Measurements from ENCODE around the gene ZC3H12A. TPM values are rescaled to one million over a fixed set of nuclear protein-coding genes. Genes with fewer than 3 reads are reported as not detected.

ZC3H12A gene
- total and polyA plus RNA-seq, 8 donors, result 8.4 to 89.3 (median 29.0) TPM

DNA sequence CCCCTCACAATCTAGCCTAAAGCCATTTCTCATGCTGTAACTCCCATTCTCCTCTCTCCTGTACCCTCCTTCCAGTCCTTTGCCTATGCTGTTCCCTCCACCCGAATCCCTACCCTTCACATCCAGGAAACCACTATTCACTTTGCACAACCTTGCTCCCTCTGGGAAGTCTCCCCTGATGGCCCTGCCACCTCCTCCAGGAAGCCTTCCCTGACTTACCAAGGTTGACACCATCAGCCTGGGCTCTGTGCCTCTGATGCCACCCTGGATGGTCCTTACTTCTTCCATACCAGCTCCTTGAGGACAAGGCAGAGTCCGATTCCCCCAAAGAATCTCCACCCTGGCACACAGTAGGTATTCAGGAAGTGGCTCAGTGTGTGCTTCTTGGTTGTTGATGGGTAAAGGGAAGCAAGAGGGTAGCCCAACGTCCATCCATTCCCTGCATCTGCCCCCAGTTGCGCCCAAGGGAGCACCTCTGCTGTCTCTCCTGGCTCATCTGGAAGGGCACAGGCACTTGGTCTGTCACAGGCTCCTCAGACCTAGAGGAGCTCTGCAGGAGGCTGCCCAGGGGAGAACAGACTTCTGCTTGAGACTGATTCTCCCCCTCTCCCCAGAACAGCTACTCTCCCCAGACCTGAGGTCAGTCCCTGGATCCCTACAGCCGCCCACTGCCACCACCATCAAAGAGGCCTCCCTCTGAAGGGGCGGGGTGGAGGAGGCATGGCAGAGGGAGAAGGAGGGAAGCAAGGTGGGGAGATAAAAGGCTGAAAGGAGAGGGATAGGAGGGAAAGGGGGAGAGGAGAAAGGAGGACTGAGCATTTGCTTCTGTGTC is 36.1 kb upstream of the ZC3H12A start:
- WGBS, 5 donors, result 56 to 73% (median 60%) methylated on average over 5 to 6 of the region's 6 CpGs
- no peaks in the 10 kb centered on the region for H3K36me3 ChIP-seq
- no peak for DNase-seq
- H3K9me3 ChIP-seq, result no peaks in the 10 kb centered on the region
- intact Hi-C loops (cut with DNase I; ENCODE audit: low total_unique reads), result loop anchor here (10.0 kb wide), 1 partner anchor 863 kb away; no protein-coding TSS in a partner anchor
- no peaks in the 10 kb centered on the region for H3K4me1 ChIP-seq
- no peak overlapping the region for H3K4me3 ChIP-seq
- no peak for TF ChIP-seq POLR2A (IDR thresholded peaks at IDR 0.05)
- no peak for TF ChIP-seq CTCF (IDR thresholded peaks at IDR 0.05)
- TF ChIP-seq EP300 (IDR thresholded peaks at IDR 0.05), result no peak
- TF ChIP-seq POLR2AphosphoS5 (IDR thresholded peaks at IDR 0.05), result no peak
- H3K27me3 ChIP-seq, result peaks cover 2 to 77% (median 6%) of the 10 kb centered on the region in 3 donors
- H3K27ac ChIP-seq, result no peak overlapping the region

DNA sequence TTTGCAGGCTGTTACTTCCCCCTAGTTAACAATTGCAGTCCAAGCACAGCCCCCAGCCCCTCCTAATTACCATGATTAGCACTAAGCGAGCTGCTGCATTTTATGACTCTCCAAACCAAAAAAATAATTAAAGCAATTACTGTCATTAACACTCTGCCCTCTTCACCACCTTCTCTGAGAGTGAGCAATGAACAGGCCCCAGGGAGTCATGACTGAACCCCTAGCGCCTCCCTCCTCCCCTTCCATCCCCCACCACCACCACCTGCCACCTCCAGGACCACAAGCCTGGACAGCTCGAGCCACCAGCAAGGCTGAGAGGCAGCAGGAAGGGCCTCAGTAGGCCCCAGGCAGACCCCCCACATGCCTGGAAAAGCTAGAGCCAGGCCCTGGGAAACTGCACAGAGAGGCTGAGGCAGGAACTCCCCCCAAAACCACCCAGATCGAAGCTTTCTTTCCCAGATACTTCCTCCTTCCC is 35.5 kb upstream of the ZC3H12A start:
- H3K27ac ChIP-seq, result no peak overlapping the region
- peaks cover 2 to 77% (median 6%) of the 10 kb centered on the region in 3 donors for H3K27me3 ChIP-seq
- H3K36me3 ChIP-seq, result no peaks in the 10 kb centered on the region
- H3K9me3 ChIP-seq, result no peaks in the 10 kb centered on the region
- no peaks in the 10 kb centered on the region for H3K4me1 ChIP-seq
- no peak for DNase-seq
- WGBS, 5 donors, result 37 to 51% (median 44%) methylated on average over 4 of the region's 4 CpGs
- no peak overlapping the region for H3K4me3 ChIP-seq
- intact Hi-C loops (cut with DNase I; ENCODE audit: low total_unique reads), result loop anchor here (10.0 kb wide), 1 partner anchor 864 kb away; no protein-coding TSS in a partner anchor
- TF ChIP-seq EP300 (IDR thresholded peaks at IDR 0.05) (no peak), CTCF (IDR thresholded peaks at IDR 0.05) (no peak), POLR2AphosphoS5 (IDR thresholded peaks at IDR 0.05) (no peak), POLR2A (IDR thresholded peaks at IDR 0.05) (no peak)

DNA sequence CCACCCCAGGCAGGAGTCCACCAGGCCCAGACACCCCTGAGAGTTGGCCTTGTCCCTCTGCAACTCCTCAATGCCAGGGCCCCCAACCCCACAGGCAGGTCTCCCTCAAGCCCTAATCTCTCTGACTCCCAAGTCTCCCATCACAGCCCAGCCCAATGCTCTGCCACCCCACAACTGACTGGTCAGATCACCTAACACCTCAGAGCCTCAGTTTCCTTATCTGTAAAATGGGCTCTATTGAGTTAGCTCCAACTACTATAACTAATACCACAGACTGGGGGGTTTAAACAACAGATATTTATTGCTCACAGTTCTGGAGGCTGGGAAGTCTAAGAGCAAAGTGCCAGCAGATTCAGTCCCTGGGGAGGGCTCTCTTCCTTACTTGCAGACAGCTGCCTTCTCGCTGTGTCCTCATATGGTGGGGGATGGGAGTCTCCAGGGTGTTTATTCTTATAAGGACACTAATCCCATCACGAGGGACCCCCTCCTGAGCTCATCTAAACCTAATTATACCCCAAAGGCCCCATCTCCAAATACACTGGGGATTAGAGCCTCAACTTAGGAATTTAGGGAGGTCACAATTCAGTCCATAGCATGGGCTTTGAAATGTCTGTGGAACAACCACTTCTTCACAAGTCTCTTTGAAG is 34.9 kb upstream of the ZC3H12A start:
- Histone ChIP-seq H3K4me1 (no peaks in the 10 kb centered on the region), H3K4me3 (no peak overlapping the region), H3K27me3 (peaks cover 2 to 71% (median 6%) of the 10 kb centered on the region in 3 donors), H3K9me3 (no peaks in the 10 kb centered on the region), H3K36me3 (no peaks in the 10 kb centered on the region), H3K27ac (no peak overlapping the region)
- DNase-seq, result no peak
- 36 to 51% (median 44%) methylated on average over 2 of the region's 2 CpGs for WGBS, 5 donors
- no peak for TF ChIP-seq EP300 (IDR thresholded peaks at IDR 0.05)
- no peak for TF ChIP-seq POLR2AphosphoS5 (IDR thresholded peaks at IDR 0.05)
- no peak for TF ChIP-seq POLR2A (IDR thresholded peaks at IDR 0.05)
- no peak for TF ChIP-seq CTCF (IDR thresholded peaks at IDR 0.05)
- intact Hi-C loops (cut with DNase I; ENCODE audit: low total_unique reads), result loop anchor here (10.0 kb wide), 1 partner anchor 865 kb away; no protein-coding TSS in a partner anchor

- DNase-seq, result no peak
- intact Hi-C loops (cut with DNase I; ENCODE audit: low total_unique reads), result no loop called here
- no peaks in the 10 kb centered on the region for H3K9me3 ChIP-seq
- 73 to 78% (median 77%) methylated on average over 10 of the region's 10 CpGs for WGBS, 5 donors
- no peak overlapping the region for H3K4me3 ChIP-seq
- no peak for TF ChIP-seq EP300 (IDR thresholded peaks at IDR 0.05)
- no peak for TF ChIP-seq POLR2A (IDR thresholded peaks at IDR 0.05)
- TF ChIP-seq POLR2AphosphoS5 (IDR thresholded peaks at IDR 0.05), result no peak
- no peak for TF ChIP-seq CTCF (IDR thresholded peaks at IDR 0.05)
- H3K4me1 ChIP-seq, result no peaks in the 10 kb centered on the region
- H3K36me3 ChIP-seq, result no peaks in the 10 kb centered on the region
- no peak overlapping the region for H3K27ac ChIP-seq
- peaks cover 2 to 66% (median 12%) of the 10 kb centered on the region in 3 donors for H3K27me3 ChIP-seq
Observed at GRCh38 chr1:37441490-37441889, 32.9 kb upstream of the ZC3H12A start.
